GM18867 (cell line): ENCODE measurements around the gene CYTH1.

Source experiments
- ATAC-seq: cut with Tn5 transposase; IDR thresholded peaks from one replicate; pipeline ENCODE4 v1.9.1; 2021; ENCODE audit warnings: mild to moderate bottlenecking, moderate library complexity; ENCODE audit not compliant: unreplicated experiment

CYTH1 gene

DNA sequence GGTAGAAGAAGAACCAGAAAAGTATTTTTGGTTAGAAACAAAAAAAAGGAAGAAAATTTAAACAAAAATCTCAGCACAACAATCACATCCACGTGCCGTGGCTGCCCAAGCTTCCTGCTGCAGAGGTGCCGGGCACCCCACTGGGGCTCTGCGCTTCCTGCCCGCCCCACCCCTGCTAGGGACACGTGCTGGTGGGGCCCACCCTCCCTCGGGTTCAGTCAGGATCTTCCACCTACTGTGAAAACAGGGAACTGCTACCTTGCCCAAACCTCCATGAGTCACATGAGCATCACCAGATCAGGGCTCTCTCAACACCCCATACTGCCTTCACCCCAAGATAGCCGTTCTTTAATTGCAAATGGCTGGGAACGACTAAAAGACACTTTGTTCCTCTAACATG is 24.4 kb upstream of the CYTH1 start:
- ATAC-seq, result no peak

DNA sequence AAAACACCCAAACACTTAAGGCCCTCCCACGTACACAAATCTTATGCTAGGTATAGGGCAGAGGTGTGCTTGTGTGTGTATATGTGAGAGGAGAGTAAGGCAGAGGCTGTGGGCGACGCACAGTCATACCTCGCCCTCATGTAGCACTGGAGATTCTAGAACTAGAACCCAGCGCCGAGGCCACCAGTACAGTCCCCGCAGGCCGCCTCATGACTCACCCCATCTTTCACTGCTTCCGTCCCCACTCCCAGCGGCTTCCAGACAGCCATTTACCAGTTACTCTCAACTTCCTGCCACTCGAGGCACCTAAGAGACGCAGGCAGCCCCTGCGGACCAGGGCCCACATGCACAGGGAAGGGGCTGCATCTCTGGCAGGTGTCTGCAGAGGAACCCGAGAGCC is 23.2 kb upstream of the CYTH1 start:
- ATAC-seq, result peak; percentile 47

DNA sequence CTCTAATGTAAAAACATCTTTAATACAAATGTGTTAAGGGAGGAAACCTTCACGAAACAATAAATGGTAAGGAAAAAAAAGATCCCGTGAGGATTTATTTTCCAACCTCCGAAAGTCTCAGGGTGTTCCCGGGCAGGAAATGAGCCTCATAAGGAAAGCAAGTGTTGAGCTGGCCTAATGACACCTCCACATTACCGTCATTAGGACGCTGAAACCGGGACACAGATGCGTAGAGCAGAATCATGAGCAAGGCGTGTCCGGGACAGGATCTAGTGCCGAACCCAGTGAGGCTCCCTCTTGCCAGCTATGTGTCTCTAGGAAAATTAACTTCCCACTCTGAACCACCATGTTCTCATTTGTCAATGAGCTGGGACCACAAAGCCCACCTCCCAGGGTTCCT is 22.7 kb upstream of the CYTH1 start:
- no peak for ATAC-seq

DNA sequence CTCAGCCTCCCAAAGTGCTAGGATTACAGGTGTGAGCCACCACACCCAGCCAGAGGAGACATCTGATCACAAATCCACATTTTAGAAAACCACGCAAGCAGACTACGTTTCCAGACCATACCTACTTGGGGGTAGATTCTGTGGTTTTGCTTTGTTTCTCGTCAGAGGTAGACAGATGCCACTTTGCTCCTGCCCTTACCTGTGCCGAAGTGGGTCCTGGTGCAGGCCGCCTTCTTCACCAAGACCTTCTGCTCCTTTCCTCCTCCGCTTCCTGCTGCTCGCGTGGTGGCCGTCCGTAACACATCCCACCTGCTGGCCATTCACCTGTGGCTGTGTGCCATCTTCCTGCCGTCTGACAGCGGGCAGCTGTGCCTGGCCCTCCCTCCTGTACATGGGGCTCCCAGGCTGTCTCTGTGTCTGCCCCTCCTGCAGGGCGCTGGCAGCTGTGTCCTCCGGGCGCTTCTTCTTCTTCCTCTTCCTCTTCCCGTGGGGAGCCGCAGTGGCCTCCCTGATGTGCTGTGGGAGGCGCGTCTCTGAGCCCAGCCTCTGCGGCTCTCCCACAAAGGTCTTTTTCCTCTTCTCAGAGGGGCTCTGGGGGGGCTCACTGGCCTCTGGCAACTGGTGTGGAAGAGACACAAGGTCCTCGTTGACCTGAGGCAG is 21.2 kb upstream of the CYTH1 start:
- ATAC-seq, result no peak

DNA sequence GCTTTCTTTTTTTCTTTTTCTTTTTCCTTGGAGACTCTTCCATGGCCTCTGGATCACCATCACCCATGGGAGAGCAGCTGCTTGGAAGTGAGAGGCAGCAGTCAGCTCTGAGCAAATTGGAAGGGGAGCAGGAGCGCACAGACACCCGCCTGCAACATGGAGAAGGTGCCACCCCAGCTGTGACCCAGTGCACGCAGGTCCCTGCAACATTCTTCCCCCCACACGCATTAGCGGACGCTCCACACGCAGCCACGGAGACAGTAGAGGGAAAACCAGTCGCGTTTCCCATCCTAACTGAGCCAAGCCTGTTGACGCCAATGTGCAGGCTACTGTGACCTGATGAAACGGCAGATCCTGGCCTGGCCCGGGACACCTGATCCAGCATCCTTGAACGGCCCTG is 20.4 kb upstream of the CYTH1 start:
- no peak for ATAC-seq

DNA sequence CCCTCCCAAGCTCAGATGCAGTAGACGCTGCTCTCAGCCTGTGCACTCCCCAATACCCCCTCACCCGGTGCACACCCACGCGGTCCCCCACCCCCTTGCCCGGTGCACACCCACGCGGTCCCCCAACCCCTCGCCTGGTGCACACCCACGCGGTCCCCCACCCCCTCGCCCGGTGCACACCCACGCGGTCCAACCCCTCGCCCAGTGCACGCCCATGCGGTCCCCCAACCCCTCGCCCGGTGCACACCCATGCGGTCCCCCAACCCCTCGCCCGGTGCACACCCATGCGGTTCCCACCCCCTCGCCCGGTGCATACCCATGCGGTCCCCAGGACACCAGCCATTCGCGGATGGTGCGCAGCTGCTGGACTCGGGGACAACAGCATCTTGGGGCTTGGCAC is 19.9 kb upstream of the CYTH1 start:
- no peak for ATAC-seq

DNA sequence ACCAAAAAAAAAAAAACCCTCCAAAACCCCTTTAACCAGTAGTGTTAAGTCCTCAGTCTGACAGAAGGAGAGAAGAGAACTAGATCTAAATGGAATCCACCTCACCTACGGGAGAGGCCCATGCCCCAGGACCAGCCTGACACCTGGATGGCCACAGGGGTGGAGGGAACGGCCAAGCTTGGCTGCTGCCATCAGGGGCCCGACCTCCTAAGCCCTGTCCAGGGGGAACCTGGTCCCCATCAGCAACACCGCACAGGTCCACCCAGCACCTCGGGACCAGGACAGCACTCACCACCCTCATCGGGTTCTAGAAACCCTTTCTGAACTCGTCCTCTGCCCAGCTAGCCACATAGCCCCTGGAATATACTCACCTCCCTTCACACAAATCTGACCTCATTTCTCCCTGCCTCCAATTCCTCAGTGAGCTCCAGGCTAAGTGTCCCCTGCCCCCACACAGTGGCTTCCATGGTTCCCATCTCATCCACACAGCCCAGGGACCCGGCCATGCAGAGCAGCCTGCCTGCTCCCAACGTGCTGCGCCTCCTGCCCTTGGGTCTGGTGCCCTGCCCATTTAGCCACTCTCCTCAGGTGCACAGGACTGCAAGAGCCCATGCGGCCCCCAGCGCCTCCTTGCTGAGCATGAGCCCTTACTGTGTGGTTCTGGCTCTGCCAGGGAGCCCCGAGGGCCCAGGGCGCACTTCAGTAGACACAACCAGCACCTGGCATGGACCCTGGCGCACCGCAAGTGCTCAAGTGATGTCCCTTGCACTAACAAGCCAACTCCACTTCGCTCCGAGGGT is 18.3 kb upstream of the CYTH1 start:
- ATAC-seq, result no peak

DNA sequence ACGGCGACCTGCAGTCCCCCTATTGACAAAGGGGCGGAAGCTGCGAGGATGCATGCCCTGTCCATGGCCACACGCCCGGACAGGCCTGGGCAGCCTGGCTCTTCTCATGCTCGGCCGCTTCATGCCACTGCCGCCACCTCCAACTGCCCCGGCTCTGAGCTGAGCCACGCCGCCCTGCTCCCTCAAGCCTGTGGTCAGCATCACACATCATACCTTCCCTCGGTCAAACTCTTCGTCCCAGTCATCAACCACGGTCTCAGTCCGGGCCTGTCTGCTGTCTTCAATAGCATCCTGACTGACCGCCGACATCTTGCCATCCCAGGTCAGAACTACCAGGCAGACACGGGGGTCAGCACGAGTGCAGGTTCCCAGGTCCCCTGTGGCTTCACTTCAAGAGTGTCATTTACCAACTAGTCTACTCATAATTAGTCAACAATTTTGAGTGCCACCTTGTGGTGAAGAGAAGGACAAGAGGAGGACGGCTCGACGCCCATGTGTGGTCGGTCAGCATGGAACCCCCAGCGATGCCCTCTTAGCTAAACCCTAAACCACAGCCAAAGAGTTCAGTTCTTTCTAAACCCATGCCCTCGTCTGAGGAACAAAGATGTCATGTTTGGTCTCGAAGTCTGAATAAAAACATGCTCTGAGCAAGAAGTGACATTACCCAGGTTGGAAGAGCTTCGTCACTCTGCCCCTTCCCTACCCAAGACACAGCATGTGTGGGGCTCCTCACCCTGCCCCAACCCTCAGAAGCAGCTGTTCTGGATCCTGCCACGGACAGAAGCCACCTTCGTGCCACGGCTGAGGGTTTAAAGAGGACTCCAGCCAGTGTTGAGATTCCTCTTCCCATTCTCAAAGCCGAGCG is 16.9 kb upstream of the CYTH1 start:
- no peak for ATAC-seq

DNA sequence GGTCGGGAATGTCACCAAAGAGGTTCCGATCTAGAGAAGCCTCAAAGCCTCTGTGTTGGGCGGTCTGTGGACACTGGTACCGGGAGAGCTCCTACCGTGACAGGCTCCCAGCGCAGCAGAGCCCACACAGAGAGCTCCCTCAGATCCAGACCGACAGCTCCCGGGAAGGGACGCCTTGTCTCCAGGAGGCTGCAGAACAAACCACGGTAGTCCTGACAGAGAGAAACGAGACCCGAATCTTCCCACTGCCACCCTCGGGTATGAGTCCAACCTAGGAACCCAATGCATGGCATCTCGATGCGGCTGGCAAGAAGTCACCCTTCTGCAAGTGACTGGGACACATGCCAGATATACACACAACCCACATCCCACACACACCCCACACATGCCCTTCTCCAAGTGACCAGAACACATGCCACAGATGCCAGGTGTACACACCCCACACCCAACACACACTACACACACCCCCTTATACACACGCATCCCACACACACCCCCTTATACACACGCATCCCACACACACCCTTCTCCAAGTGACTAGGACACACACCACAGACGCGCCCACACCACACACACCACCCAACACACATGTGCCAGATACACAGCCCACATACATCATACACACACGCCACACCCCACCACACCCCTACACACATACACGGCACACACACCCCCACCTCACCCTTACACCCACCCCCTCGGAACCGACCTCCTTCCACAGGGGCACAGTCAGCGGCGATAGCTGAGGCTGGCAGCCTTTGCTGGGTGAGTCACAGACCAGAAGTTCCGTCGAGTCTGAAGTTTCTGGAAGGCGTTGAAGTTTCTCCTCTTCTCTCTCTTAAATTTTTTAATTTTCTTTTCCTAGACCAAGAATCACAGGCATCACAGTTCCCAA is 15.9 kb upstream of the CYTH1 start:
- no peak for ATAC-seq

DNA sequence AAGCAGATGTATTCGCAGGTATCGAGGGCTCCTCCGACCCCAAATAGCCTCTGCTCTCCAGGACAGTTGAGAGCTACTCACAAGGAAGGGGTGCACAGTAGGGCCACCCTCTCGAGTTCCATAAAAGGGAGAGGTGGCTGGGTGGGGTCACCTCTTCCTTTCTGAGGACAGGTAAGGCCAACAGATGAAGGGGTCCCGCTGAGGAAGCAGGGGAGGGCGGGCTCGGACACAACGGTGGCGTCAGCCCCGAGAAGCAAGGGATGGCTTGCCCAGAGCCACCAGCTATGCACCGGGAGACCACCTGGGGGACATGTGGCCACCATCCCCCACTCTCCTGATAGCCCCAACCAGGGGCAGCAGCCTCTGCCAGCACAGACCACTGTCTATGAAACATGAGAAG is 15.1 kb upstream of the CYTH1 start:
- ATAC-seq, result no peak

DNA sequence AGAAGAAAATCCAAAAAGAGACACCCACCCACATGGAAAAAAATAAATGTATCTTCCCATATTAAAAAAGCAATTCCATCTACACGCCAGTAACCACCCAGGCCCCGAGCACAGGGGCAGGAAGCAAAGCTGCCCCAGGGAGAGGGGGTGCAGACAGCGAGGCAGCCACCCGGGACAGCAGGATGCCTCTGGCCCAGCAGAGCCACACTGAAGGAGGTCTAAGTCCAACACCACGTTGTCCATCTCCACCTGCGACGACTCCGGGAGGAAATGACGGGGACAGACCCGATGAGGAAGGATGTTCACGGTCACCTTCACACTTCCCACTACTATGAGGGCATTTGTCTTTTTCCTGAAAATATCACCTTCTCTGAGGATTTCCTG is 14.4 kb upstream of the CYTH1 start:
- no peak for ATAC-seq

DNA sequence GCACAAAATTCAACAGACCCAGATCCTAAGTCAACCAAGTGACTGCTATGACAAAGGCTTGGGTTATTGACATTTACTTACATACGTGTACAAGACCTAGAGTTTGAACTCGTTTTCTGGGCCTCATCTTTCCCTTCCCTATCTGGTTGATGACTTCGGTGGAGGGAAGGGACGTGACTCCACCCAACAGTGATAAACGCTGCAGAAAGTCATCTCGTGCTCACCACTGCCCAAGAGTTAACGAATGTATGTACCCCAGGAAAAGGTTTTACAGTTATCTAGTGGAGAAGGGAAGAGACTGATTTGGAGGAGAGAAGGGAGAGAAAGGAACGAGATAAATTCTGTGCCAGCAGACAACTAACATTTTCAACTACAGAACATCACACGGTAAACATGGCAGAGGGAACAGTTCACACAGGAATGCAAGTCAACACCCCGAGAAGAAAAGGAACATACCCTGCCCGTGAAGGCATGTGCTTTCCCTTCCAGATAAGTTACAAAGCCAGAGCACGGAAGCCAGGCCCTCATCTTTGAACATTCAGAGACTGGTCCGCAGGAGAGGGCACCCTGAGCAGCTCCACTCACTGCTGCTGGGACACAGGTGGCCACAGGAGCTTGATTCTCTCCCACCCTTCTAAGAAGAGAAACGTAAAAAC is 13.9 kb upstream of the CYTH1 start:
- ATAC-seq, result no peak

DNA sequence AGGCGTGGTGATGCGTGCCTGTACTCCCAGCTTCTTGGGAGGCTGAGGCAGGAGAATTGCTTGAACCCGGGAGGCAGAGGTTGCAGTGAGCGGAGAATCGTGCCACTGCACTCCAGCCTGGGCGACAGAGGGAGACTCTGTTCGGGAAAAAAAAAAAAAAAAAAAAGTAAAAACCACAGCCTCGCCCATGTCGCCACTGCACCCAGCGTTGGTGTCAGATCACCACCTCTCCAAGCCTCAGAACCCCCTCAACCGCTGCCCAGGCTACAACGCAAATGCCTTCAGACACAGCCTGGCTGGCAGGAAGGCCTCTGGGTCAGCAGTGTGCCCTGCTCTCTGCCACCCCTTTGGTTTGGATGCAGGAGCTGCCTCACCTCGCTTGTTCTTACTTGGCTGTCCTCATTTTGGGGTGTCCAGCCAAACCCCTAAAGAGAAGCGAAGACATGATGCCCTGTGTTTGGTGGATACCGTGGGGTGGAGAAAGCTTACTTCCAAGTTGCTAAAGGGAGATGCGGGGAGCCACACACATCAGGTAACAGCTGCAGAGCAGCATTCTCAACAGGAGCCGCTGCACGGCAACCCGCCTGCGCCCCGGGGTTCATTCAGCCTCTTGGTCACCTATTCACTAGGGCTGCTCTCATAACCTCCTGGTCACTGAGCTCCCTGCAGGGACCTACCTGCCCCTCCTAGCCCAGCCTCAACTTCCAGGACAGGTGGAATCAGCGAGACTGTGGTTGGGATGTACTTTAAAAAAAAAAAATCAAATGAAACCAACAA is 13.0 kb upstream of the CYTH1 start:
- ATAC-seq, result no peak

DNA sequence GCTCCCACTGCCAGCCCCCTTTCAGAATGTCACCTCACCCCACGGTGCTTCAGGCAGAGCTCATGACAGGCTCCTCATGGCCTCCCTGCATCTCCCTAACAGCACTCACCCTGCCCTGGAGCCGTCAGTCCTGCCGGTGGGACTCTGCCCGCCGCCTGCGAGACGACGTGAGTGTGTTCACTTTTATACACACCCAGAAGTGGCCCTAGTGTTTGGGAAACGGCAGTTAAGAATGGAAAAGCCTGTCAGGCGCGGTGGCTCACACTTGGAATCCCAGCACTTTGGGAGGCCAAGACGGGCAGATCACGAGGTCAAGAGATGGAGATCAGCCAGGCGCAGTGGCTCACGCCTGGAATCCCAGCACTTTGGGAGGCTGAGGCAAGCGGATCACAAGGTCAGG is 12.3 kb upstream of the CYTH1 start:
- no peak for ATAC-seq

DNA sequence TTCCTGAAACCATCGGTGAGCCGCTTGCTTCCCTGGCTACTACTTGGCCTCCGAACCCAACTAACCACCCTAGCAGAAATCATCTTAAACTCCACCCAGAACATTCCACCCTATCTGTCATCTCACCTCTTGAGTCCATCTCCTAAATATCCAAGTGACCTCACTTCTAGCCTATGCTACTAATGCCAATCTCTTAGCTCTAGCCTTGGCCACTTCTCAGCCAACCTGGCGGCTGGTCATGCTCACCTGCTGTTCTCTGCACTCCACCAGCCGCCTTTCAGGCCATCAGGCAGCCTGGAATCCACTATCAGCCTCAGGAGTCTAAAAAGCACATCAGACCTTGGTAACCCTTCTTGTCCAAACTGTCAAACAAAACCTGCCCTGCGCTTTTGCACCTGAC is 11.9 kb upstream of the CYTH1 start:
- no peak for ATAC-seq

DNA sequence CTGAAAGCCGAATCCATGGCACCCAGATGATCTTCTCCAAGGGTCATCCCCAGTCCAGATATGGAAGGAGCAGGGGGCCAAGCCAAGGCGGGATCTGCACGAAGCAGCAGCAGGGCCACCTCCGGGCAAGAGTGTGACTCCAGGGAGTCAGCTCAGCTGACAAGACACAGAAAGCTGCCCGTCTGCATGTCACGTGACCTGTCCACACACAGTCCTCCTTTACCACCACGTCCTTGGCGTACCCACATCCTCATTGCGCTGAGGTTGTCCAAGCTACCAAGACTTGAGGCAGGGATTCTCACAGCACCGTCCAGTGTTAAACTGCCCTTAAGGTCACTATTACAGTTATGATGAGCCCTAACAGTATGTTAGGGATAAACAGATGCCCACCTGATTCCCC is 11.3 kb upstream of the CYTH1 start:
- ATAC-seq, result no peak

DNA sequence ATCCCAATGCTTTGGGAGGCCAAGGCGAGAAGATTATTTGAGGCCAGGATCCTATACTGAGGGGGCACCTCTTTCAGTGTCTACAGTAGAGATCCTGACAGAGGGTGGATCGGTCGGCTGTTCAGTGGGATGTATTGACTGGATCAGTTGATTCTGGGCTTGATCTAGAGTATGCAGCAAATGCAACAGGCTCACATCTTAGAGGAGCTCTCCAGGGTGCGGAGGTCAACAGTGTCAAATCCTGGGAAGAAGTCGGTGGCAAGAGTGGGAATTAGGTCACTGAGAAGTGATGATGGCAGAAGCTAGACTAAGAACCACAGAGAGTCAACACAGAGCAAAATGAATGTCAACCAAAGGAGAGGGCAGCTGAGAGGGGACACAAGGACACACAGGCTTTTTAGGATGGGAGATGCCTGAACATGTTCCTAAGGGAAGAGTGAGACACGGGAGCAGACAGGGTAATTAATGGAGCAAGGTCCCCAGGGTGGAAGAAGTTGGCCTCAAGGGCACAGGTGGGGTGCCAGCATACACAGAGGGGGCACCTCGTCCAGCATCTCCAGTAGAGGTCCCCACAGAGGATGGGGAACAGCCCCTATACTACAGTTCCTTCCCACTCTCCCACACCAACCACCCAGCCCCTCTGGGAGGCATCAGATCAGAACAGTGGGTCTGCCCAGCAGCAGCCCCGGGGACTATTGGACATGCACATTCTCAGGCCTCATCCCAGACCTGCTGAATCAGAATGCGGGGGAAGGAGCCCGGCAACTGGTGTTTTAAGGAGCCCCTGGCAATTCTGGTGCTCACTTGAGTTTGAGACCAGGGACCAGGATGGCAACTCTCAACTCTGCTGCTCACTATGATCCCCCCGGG is 10.0 kb upstream of the CYTH1 start:
- ATAC-seq, result no peak

DNA sequence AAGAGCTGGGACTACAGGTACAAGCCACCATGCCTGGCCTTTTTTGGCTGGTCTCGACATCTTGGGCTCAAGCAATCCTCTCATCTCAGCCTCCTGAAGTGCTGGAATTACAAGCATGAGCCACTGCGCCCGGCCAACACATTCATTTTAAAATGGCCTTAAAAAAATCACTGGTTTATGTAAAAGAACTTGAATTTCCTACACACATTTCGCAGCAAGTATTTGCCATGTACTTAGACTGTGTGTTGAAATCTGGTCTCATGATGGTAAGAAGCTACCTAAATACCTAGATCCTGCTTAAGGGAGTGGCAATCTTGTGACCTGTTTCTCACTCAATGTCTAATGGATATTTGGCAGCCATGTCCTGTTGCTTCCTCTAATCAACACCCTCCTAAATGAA is 8.5 kb upstream of the CYTH1 start:
- ATAC-seq, result no peak
